ENCODE results near the gene UNK.

UNK gene

DNA sequence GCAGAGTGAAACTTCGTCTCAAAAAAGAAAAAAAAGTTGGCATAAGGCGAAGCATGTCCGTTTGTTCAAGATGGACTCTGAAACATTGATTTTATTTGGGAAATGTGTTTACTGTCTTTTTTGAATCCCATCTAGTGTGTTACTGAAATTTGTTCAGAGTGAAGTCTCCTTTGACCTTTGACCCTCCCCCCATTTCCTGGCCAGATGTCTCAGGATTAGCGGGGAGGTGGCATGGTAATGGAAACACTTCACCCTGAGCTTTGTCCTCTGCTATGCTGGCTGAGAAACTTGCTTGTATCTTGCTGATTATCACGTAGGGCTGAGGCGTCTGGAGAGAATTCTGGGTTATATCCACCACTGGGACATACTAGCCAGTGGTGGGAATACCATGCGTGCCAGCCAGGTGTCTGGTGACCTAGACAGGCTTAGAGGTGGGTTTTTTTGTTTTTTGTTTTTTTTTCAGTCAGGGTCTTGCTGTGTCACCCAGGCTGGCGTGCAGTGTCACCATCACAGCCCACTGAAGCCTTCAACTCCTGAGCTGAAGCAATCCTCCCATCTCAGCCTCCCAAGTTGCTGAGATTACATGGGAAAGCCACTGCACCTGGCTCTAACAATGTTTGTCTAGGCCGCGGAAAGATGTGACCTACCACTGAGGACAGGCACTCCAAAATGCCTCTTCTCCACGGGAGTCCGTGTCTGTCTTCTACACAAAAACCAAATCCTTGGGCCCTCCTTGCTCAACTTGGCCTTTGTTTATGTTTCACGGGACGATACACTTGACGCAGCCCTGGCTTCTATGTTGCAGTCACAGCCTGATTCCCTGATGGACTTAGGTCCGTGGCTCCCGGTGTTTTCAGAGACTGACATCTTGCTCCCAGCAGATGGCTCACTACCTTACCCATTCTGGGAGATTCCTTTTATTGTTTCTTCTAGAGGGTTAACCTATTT, 13.0 kb upstream of the UNK start:
- no peak for DNase-seq (ENCODE audit: low spot score)
- TF ChIP-seq, protein P1, sequence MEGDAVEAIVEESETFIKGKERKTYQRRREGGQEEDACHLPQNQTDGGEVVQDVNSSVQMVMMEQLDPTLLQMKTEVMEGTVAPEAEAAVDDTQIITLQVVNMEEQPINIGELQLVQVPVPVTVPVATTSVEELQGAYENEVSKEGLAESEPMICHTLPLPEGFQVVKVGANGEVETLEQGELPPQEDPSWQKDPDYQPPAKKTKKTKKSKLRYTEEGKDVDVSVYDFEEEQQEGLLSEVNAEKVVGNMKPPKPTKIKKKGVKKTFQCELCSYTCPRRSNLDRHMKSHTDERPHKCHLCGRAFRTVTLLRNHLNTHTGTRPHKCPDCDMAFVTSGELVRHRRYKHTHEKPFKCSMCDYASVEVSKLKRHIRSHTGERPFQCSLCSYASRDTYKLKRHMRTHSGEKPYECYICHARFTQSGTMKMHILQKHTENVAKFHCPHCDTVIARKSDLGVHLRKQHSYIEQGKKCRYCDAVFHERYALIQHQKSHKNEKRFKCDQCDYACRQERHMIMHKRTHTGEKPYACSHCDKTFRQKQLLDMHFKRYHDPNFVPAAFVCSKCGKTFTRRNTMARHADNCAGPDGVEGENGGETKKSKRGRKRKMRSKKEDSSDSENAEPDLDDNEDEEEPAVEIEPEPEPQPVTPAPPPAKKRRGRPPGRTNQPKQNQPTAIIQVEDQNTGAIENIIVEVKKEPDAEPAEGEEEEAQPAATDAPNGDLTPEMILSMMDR (IDR thresholded peaks at IDR 0.05; ENCODE audit: borderline replicate concordance, control extremely low read depth, extremely low read depth, insufficient read depth, missing control alignments), result no peak
- in situ Hi-C loops (cut with MboI; ENCODE audit: low sequenced_read_pairs, unreplicated experiment), result no loop called here

DNA sequence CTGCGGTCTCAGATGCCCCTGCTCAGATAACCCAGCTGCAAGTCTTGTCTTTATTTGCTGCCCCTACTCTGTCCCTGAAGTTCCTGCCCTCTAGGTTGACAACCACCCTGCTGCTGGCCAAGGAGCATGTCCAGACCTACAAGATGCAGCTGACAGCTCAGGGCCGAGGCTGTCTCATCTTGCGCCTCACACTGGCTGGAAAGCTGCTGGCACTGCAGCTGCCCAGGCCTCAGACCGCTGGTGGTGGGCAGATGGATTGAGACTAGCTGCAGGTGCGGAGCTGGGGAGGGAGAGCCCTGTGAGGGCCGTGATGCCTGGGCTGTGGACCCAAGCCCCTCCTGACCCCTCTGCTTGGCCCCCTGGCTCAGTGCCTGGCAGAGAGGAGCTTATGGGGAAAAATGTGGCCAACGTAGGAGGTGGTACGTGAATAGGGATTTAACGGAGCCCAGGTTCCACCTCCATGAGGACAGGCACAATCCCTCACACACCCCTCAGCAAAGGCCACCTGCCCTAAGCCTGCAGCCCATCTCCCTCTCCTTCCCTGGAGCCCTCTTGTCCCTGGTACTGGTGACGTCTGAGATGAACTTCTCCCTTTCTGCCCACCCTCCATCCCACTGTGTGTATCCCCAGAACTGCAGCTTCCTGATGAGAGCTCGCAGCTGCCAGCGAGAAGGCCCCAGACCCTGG, 11.3 kb upstream of the UNK start:
- no peak for DNase-seq (ENCODE audit: low spot score)
- in situ Hi-C loops (cut with MboI; ENCODE audit: low sequenced_read_pairs, unreplicated experiment), result no loop called here
- TF ChIP-seq, protein P1 (IDR thresholded peaks at IDR 0.05; ENCODE audit: borderline replicate concordance, control extremely low read depth, extremely low read depth, insufficient read depth, missing control alignments), result no peak

DNA sequence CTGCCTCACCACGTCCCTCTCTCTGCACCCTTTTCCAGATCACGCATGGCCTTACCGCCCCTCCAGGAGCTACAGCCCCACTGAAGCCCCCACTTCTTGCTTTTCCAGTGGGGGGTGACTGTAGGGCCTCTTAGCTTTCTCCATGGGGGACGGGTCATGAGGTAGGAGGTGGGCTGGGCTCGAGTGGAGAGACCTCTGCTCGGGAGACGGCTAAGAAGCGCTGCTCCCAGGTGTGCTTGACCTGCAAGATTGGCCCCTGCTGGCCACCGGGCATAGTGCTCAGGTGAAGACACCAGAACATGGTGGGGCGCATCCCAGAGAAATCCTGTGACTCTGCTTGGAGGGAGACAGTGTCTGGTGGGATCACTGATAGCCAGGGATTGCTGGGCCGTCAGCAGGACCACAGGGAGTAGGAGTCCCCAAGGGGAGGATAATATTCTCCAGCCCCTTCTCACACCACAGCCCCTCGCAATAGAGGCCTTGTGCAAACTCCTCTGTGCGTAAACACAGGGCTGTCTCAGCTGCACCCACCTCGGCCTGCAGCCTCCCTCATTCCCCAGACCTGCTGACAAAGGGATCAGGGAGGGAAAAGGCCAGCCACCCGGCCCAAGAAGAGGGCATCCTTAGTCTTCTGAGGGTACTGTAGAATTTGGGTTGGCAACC, 10.7 kb upstream of the UNK start:
- in situ Hi-C loops (cut with MboI; ENCODE audit: low sequenced_read_pairs, unreplicated experiment), result no loop called here
- no peak for DNase-seq (ENCODE audit: low spot score)
- TF ChIP-seq, protein P1 (IDR thresholded peaks at IDR 0.05; ENCODE audit: borderline replicate concordance, control extremely low read depth, extremely low read depth, insufficient read depth, missing control alignments), result no peak

DNA sequence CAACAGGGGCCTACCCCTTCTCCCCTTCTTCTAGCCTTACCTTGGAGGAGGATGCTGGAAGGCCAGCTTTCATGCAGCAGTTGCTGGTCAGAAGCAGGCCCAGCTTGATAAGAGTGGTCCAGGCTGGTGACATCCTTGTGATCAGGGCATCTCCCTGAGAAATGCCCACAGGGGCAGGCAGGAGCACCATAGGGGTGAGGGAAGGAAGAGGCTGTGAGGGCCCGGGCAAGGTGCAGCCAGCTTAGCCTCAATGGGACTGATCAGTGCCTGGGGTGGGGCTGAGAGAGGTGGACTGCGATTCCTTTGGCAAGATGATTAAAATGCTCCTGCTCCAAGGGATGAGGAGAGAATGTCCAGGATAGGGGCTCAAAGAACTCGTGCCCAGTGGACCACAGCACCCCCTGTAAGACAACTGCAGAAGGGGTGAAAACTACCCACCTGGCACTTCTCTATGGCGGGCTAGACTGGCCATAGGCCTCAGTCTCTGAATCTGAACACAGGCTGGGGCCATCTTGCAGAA, 10.1 kb upstream of the UNK start:
- in situ Hi-C loops (cut with MboI; ENCODE audit: low sequenced_read_pairs, unreplicated experiment), result no loop called here
- no peak for DNase-seq (ENCODE audit: low spot score)
- TF ChIP-seq, protein P1 (IDR thresholded peaks at IDR 0.05; ENCODE audit: borderline replicate concordance, control extremely low read depth, extremely low read depth, insufficient read depth, missing control alignments), result no peak

DNA sequence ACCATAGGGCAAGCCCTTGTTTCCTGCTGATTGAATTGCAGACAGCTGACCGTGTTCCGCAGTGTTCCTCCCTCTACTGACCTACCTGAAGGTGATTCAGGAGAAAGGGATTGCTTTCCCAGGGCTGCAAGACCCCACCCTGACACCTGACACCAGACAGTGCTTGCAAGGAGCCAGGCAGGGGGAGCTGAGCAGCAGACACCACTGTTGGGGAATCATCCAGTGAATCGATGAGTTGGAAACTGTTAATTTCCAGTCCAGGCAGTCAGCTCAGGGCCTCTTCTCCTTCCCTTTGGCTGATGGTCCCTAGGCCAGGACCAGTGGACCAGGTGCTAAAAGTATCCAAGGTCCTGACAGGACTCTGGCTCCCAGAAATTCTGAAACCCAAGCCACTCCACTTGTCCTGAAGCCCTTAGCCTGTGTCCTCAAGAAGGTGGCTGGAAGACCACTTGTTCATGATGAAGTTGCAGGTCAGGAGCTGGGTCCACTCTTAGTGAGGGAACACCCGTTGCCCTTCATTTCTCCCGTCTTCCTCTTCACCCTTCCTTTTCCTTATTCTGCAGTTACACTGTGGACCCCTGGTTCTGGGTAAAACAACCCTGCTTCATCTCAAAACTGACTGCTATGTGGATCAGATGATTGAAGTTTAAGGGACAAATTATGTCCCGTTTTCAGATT, 9.5 kb upstream of the UNK start:
- TF ChIP-seq, protein P1 (IDR thresholded peaks at IDR 0.05; ENCODE audit: borderline replicate concordance, control extremely low read depth, extremely low read depth, insufficient read depth, missing control alignments), result no peak
- in situ Hi-C loops (cut with MboI; ENCODE audit: low sequenced_read_pairs, unreplicated experiment), result no loop called here
- no peak for DNase-seq (ENCODE audit: low spot score)

All from GM13976 (cell line).